HEK293 (cell line): ENCODE results near the gene UBXN4.

ENCODE experiments used
- CTCF ChIA-PET: fragments of 350-600 bp; formaldehyde crosslinking; extraction: SDS; loops from one replicate; lab custom pipeline; 2021; ENCODE audit warnings: antibody characterized with exemption; lab: Yijun Ruan, JAX
- POLR2A ChIA-PET: fragments of 300-600 bp; formaldehyde crosslinking; extraction: SDS; loops from one replicate; lab custom pipeline; 2020; ENCODE audit warnings: antibody characterized with exemption, inconsistent platforms; lab: Yijun Ruan, JAX
- H3K27ac ChIP-seq: fragments of 200-500 bp; sonication (Bioruptor generic); 2 replicates; pipeline ENCODE4 v1.5.1; 2014; ENCODE audit warnings: low read depth, low read length, control low read depth, inconsistent platforms; ENCODE audit errors: extremely low read depth
- H3K36me3 ChIP-seq, 2 experiments: fragments of 200-500 bp in 1 of 2; sonication (Bioruptor generic) in 1 of 2; 1 replicate in 1 of 2; 2 replicates in 1 of 2; pipeline ENCODE4 v1.5.1; 2014 to 2017; ENCODE audit warnings: inconsistent platforms in 2 of 2, low read length in 2 of 2; ENCODE audit not compliant: control insufficient read depth in 2 of 2, insufficient read depth in 1 of 2
- H3K4me1 ChIP-seq: fragments of 200-500 bp; sonication (Bioruptor generic); 2 replicates; pipeline ENCODE4 v1.5.1; 2014; ENCODE audit warnings: mild to moderate bottlenecking, low read length, inconsistent platforms; ENCODE audit not compliant: control insufficient read depth, insufficient read depth
- H3K4me3 ChIP-seq: 2 replicates; pipeline ENCODE4 v1.5.1; 2011; ENCODE audit warnings: low read depth, mild to moderate bottlenecking, control low read depth, low read length, moderate library complexity
- H3K9me3 ChIP-seq: fragments of 200-500 bp; sonication (Bioruptor generic); 2 replicates; pipeline ENCODE4 v1.5.1; 2014; ENCODE audit warnings: low read depth, low read length, inconsistent platforms; ENCODE audit not compliant: control insufficient read depth, insufficient read depth
- ATF2 ChIP-seq: fragments of 450-650 bp; formaldehyde crosslinking; IDR thresholded peaks from 2 replicates; pipeline ENCODE4 v1.5.1; 2016; ENCODE audit warnings: missing biosample characterization, missing genetic modification characterization, low read depth
- HOXC10 ChIP-seq: sonication (generic); formaldehyde crosslinking; IDR thresholded peaks from 2 replicates; pipeline ENCODE4 v1.8.1; 2023; ENCODE audit warnings: mild to moderate bottlenecking, missing genetic modification reagents
- KLF1 ChIP-seq: fragments of 450-650 bp; formaldehyde crosslinking; IDR thresholded peaks from 2 replicates; pipeline ENCODE4 v1.5.1; 2016; ENCODE audit warnings: missing biosample characterization, missing genetic modification characterization
- REPIN1 ChIP-seq: fragments of 450-650 bp; formaldehyde crosslinking; IDR thresholded peaks from 2 replicates; pipeline ENCODE4 v1.5.1; 2017; ENCODE audit warnings: missing biosample characterization, missing genetic modification characterization, low read depth
- YY2 ChIP-seq: fragments of 450-650 bp; formaldehyde crosslinking; IDR thresholded peaks from 2 replicates; pipeline ENCODE4 v1.5.1; 2016; ENCODE audit warnings: missing biosample characterization, missing genetic modification characterization
- ZBTB20 ChIP-seq: fragments of 450-650 bp; formaldehyde crosslinking; IDR thresholded peaks from 2 replicates; pipeline ENCODE4 v1.5.1; 2016; ENCODE audit warnings: missing biosample characterization, missing genetic modification characterization
- ZNF10 ChIP-seq: fragments of 450-650 bp; formaldehyde crosslinking; IDR thresholded peaks from 2 replicates; pipeline ENCODE4 v1.5.1; 2017; ENCODE audit warnings: missing biosample characterization, missing genetic modification characterization
- ZNF140 ChIP-seq: fragments of 450-650 bp; formaldehyde crosslinking; IDR thresholded peaks from 2 replicates; pipeline ENCODE4 v1.5.1; 2016; ENCODE audit warnings: missing biosample characterization, missing genetic modification characterization
- ZNF169 ChIP-seq: fragments of 450-650 bp; formaldehyde crosslinking; IDR thresholded peaks from 2 replicates; pipeline ENCODE4 v1.5.1; 2016; ENCODE audit warnings: missing biosample characterization, missing genetic modification characterization
- ZNF23 ChIP-seq: fragments of 450-650 bp; formaldehyde crosslinking; IDR thresholded peaks from 2 replicates; pipeline ENCODE4 v1.5.1; 2016; ENCODE audit warnings: missing biosample characterization, missing genetic modification characterization, borderline replicate concordance
- ZNF37A ChIP-seq: fragments of 450-650 bp; IDR thresholded peaks from 2 replicates; pipeline ENCODE4 v1.5.1; 2018; ENCODE audit warnings: missing biosample characterization, missing genetic modification characterization
- ZNF473 ChIP-seq: fragments of 450-650 bp; formaldehyde crosslinking; IDR thresholded peaks from 2 replicates; pipeline ENCODE4 v1.5.1; 2017; ENCODE audit warnings: missing biosample characterization, missing genetic modification characterization
- ZNF658 ChIP-seq: fragments of 450-650 bp; formaldehyde crosslinking; IDR thresholded peaks from 2 replicates; pipeline ENCODE4; 2016; ENCODE audit warnings: missing biosample characterization, missing genetic modification characterization
- TF ChIP-seq, protein P1 (sequence below): fragments of 450-650 bp; formaldehyde crosslinking; IDR thresholded peaks from 2 replicates; pipeline ENCODE4 v1.5.1; 2016; ENCODE audit warnings: missing biosample characterization, missing genetic modification characterization
- TF ChIP-seq, protein P2 (sequence below): fragments of 450-650 bp; formaldehyde crosslinking; IDR thresholded peaks from 2 replicates; pipeline ENCODE4 v1.5.1; 2016; ENCODE audit warnings: missing biosample characterization, missing genetic modification characterization, borderline replicate concordance
- TF ChIP-seq, protein P3 (sequence below): fragments of 450-650 bp; formaldehyde crosslinking; IDR thresholded peaks from 2 replicates; pipeline ENCODE4 v1.5.1; 2016; ENCODE audit warnings: missing biosample characterization, missing genetic modification characterization
- TF ChIP-seq, protein P4 (sequence below): fragments of 450-650 bp; formaldehyde crosslinking; IDR thresholded peaks from 2 replicates; pipeline ENCODE4 v1.5.1; 2017; ENCODE audit warnings: missing biosample characterization, missing genetic modification characterization
- TF ChIP-seq, protein P5 (sequence below): fragments of 450-650 bp; formaldehyde crosslinking; IDR thresholded peaks from 2 replicates; pipeline ENCODE4 v1.5.1; 2016; ENCODE audit warnings: missing biosample characterization, missing genetic modification characterization

UBXN4 gene

DNA sequence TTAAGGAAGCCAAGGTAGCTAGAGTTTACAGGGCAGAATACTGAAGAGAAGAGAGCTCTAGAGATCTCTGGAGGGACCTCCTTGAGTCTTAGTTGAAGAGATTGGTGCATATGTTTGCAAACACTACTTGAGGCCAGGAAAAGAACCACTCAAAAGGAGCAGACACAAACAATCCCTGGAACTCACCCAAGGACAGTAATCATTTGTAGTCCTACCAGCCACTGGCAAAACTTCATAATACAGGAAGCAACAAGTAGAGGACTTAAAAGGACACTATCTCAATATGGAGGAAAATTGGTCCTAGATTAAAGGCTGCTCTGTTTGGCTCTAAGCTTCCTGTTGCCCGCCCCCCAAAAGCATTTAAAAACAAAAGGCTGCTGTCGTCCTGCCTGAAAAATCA is 46.9 kb upstream of the UBXN4 start:
- ChIA-PET CTCF (interaction anchor here (1.0 kb wide), 1 partner anchor 109 kb away, joined by 3 read pairs; no protein-coding TSS in a partner anchor), POLR2A (no interaction called here)
- H3K36me3 ChIP-seq: peaks cover 3 to 10% of the 10 kb centered on the region in 2 experiments; a peak in 2 of 3 replicates
- H3K4me3 ChIP-seq: no peak overlapping the region
- H3K9me3 ChIP-seq: no peaks in the 10 kb centered on the region
- H3K4me1 ChIP-seq: no peaks in the 10 kb centered on the region
- H3K27ac ChIP-seq: no peak overlapping the region
- no peak for TF ChIP-seq HOXC10
- no peak for TF ChIP-seq ZNF140 (tag by site-specific recombination)
- no peak for TF ChIP-seq ZNF658
- TF ChIP-seq, protein P1, sequence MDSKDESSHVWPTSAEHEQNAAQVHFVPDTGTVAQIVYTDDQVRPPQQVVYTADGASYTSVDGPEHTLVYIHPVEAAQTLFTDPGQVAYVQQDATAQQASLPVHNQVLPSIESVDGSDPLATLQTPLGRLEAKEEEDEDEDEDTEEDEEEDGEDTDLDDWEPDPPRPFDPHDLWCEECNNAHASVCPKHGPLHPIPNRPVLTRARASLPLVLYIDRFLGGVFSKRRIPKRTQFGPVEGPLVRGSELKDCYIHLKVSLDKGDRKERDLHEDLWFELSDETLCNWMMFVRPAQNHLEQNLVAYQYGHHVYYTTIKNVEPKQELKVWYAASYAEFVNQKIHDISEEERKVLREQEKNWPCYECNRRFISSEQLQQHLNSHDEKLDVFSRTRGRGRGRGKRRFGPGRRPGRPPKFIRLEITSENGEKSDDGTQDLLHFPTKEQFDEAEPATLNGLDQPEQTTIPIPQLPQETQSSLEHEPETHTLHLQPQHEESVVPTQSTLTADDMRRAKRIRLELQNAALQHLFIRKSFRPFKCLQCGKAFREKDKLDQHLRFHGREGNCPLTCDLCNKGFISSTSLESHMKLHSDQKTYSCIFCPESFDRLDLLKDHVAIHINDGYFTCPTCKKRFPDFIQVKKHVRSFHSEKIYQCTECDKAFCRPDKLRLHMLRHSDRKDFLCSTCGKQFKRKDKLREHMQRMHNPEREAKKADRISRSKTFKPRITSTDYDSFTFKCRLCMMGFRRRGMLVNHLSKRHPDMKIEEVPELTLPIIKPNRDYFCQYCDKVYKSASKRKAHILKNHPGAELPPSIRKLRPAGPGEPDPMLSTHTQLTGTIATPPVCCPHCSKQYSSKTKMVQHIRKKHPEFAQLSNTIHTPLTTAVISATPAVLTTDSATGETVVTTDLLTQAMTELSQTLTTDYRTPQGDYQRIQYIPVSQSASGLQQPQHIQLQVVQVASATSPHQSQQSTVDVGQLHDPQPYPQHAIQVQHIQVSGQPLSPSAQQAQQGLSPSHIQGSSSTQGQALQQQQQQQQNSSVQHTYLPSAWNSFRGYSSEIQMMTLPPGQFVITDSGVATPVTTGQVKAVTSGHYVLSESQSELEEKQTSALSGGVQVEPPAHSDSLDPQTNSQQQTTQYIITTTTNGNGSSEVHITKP (tag by site-specific recombination): no peak
- TF ChIP-seq ATF2 (tag by site-specific recombination): no peak
- no peak for TF ChIP-seq ZBTB20 (tag by site-specific recombination)
- no peak for TF ChIP-seq ZNF23 (tag by site-specific recombination)
- TF ChIP-seq, protein P2, sequence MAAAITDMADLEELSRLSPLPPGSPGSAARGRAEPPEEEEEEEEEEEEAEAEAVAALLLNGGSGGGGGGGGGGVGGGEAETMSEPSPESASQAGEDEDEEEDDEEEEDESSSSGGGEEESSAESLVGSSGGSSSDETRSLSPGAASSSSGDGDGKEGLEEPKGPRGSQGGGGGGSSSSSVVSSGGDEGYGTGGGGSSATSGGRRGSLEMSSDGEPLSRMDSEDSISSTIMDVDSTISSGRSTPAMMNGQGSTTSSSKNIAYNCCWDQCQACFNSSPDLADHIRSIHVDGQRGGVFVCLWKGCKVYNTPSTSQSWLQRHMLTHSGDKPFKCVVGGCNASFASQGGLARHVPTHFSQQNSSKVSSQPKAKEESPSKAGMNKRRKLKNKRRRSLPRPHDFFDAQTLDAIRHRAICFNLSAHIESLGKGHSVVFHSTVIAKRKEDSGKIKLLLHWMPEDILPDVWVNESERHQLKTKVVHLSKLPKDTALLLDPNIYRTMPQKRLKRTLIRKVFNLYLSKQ (tag by site-specific recombination): no peak
- no peak for TF ChIP-seq YY2 (tag by site-specific recombination)
- no peak for TF ChIP-seq REPIN1
- TF ChIP-seq, protein P3, sequence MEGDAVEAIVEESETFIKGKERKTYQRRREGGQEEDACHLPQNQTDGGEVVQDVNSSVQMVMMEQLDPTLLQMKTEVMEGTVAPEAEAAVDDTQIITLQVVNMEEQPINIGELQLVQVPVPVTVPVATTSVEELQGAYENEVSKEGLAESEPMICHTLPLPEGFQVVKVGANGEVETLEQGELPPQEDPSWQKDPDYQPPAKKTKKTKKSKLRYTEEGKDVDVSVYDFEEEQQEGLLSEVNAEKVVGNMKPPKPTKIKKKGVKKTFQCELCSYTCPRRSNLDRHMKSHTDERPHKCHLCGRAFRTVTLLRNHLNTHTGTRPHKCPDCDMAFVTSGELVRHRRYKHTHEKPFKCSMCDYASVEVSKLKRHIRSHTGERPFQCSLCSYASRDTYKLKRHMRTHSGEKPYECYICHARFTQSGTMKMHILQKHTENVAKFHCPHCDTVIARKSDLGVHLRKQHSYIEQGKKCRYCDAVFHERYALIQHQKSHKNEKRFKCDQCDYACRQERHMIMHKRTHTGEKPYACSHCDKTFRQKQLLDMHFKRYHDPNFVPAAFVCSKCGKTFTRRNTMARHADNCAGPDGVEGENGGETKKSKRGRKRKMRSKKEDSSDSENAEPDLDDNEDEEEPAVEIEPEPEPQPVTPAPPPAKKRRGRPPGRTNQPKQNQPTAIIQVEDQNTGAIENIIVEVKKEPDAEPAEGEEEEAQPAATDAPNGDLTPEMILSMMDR (tag by site-specific recombination): no peak
- TF ChIP-seq ZNF37A (tag by site-specific recombination): no peak
- no peak for TF ChIP-seq ZNF473 (tag by site-specific recombination)
- TF ChIP-seq ZNF169 (tag by site-specific recombination): no peak
- TF ChIP-seq ZNF10 (tag by site-specific recombination): no peak
- TF ChIP-seq, protein P4, sequence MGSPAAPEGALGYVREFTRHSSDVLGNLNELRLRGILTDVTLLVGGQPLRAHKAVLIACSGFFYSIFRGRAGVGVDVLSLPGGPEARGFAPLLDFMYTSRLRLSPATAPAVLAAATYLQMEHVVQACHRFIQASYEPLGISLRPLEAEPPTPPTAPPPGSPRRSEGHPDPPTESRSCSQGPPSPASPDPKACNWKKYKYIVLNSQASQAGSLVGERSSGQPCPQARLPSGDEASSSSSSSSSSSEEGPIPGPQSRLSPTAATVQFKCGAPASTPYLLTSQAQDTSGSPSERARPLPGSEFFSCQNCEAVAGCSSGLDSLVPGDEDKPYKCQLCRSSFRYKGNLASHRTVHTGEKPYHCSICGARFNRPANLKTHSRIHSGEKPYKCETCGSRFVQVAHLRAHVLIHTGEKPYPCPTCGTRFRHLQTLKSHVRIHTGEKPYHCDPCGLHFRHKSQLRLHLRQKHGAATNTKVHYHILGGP (tag by site-specific recombination): no peak
- TF ChIP-seq KLF1: no peak
- TF ChIP-seq, protein P5, sequence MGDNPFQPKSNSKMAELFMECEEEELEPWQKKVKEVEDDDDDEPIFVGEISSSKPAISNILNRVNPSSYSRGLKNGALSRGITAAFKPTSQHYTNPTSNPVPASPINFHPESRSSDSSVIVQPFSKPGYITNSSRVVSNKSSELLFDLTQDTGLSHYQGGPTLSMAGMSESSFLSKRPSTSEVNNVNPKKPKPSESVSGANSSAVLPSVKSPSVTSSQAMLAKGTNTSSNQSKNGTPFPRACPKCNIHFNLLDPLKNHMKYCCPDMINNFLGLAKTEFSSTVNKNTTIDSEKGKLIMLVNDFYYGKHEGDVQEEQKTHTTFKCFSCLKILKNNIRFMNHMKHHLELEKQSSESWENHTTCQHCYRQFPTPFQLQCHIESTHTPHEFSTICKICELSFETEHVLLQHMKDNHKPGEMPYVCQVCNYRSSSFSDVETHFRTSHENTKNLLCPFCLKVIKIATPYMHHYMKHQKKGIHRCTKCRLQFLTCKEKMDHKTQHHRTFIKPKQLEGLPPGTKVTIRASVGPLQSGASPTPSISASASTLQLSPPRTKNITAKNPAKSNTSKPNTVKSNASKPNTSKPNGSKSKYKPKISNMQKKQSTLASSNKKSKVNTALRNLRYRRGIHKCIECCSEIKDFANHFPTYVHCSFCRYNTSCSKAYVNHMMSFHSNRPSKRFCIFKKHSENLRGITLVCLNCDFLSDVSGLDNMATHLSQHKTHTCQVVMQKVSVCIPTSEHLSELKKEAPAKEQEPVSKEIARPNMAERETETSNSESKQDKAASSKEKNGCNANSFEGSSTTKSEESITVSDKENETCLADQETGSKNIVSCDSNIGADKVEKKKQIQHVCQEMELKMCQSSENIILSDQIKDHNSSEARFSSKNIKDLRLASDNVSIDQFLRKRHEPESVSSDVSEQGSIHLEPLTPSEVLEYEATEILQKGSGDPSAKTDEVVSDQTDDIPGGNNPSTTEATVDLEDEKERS (tag by site-specific recombination): no peak
